ENCODE measurements around the gene LAMA2. TPM values are rescaled to one million over a fixed set of nuclear protein-coding genes. Genes with fewer than 3 reads are reported as not detected.

LAMA2 gene
- total RNA-seq, 1 donor from 2014 or later = 1.4 TPM

- intact Hi-C loops (cut with micrococcal nuclease) = no loop called here
Measured at GRCh38 chr6:129489215-129489765, 606.4 kb downstream of the LAMA2 start.

- intact Hi-C loops (cut with micrococcal nuclease) = loop anchor here (1.0 to 5.0 kb wide), 9 partner anchors 9 to 1973 kb away; partner anchors contain the start of gene MTCL3
Measured at GRCh38 chr6:129490521-129491255, 607.8 kb downstream of the LAMA2 start.

- intact Hi-C loops (cut with micrococcal nuclease) = loop anchor here (1.0 to 5.0 kb wide), 7 partner anchors 181 to 1974 kb away; partner anchors contain the start of gene MTCL3
Measured at GRCh38 chr6:129491436-129491835, 608.5 kb downstream of the LAMA2 start.

- intact Hi-C loops (cut with micrococcal nuclease) = loop anchor here (5.0 kb wide), 3 partner anchors 275 to 1975 kb away; partner anchors contain the start of gene MTCL3
Measured at GRCh38 chr6:129492260-129492659, 609.3 kb downstream of the LAMA2 start.

GRCh38 chr6:129493354-129493902, 610.5 kb downstream of the LAMA2 start:
- intact Hi-C loops (cut with micrococcal nuclease) = loop anchor here (5.0 kb wide), 3 partner anchors 274 to 1976 kb away; partner anchors contain the start of gene MTCL3

- intact Hi-C loops (cut with micrococcal nuclease) = loop anchor here (5.0 kb wide), 3 partner anchors 273 to 1977 kb away; partner anchors contain the start of gene MTCL3
Measured at GRCh38 chr6:129494099-129494498, 611.2 kb downstream of the LAMA2 start.

GRCh38 chr6:129494586-129494985, 611.6 kb downstream of the LAMA2 start:
- intact Hi-C loops (cut with micrococcal nuclease) = loop anchor here (5.0 kb wide), 3 partner anchors 273 to 1977 kb away; partner anchors contain the start of gene MTCL3

- intact Hi-C loops (cut with micrococcal nuclease) = loop anchor here (5.0 kb wide), 1 partner anchor 442 kb away; no protein-coding TSS in a partner anchor
Measured at GRCh38 chr6:129495652-129496051, 612.7 kb downstream of the LAMA2 start.

GRCh38 chr6:129497481-129498441, 614.8 kb downstream of the LAMA2 start:
- intact Hi-C loops (cut with micrococcal nuclease) = loop anchor here (1.0 to 5.0 kb wide), 3 partner anchors 77 to 440 kb away; no protein-coding TSS in a partner anchor

GRCh38 chr6:129498541-129498940, 615.6 kb downstream of the LAMA2 start:
- intact Hi-C loops (cut with micrococcal nuclease) = loop anchor here (1.0 to 5.0 kb wide), 3 partner anchors 76 to 439 kb away; no protein-coding TSS in a partner anchor

- intact Hi-C loops (cut with micrococcal nuclease) = loop anchor here (1.0 to 5.0 kb wide), 7 partner anchors 9 to 522 kb away; no protein-coding TSS in a partner anchor
Measured at GRCh38 chr6:129498950-129499842, 616.3 kb downstream of the LAMA2 start.

- intact Hi-C loops (cut with micrococcal nuclease) = loop anchor here (1.0 to 5.0 kb wide), 6 partner anchors 10 to 521 kb away; no protein-coding TSS in a partner anchor
Measured at GRCh38 chr6:129499843-129500219, 616.9 kb downstream of the LAMA2 start.

- intact Hi-C loops (cut with micrococcal nuclease) = no loop called here
Measured at GRCh38 chr6:129500958-129501739, 618.2 kb downstream of the LAMA2 start.

- intact Hi-C loops (cut with micrococcal nuclease) = no loop called here
Measured at GRCh38 chr6:129501740-129502660, 619.1 kb downstream of the LAMA2 start.

GRCh38 chr6:129504456-129504855, 621.5 kb downstream of the LAMA2 start:
- intact Hi-C loops (cut with micrococcal nuclease) = no loop called here

GRCh38 chr6:129507059-129507807, 624.3 kb downstream of the LAMA2 start:
- intact Hi-C loops (cut with micrococcal nuclease) = no loop called here

- intact Hi-C loops (cut with micrococcal nuclease) = no loop called here
Measured at GRCh38 chr6:129507846-129508245, 624.9 kb downstream of the LAMA2 start.

Data from T-helper 2 cell treated with Interferon-gamma antibody and Interleukin-4, amounts not matched to agents 100 ng/mL and 5 ng/mL, for 36 hours (primary cell).